Measurements from ENCODE around the gene TANC1.

TANC1 gene

DNA sequence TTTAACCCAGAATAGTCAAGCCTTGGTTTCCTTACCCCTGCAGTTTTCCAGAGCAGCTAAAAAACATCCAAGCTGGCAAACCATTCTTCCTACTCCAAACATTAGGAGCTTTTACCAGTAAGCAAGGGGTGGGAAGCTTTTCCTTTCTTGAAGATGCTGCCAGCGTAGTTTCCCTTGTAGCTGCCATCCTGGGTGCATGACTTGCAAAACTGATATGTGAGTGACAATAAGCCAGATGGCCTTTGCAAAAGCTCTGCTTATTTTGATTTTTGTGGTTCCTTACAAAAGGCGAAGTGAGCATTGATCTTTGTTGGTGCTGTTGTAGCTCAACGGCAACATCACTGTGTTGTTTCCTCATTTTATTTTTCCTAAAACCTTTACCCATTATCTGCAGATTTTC is 179.2 kb downstream of the TANC1 start:
- peak; percentile 69 for DNase-seq

DNA sequence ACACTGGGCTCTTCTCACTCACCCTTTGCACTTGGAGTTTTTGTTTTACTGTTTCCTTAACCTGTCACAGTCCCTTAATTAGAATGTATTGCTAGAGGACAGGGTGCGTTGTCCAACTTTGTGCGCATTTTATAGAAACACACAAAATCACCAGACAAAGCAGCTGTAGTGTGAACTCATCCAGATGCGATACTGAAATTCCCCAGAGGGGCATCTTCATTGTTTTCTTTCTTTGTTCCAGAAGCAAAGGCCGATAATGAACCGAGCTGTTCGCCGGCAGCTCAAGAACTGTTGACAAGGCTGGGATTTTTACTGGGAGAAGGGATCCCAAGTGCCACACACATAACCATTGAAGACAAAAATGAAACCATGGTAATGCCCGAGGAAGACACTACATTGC is 180.5 kb downstream of the TANC1 start:
- DNase-seq: peak; percentile 14

DNA sequence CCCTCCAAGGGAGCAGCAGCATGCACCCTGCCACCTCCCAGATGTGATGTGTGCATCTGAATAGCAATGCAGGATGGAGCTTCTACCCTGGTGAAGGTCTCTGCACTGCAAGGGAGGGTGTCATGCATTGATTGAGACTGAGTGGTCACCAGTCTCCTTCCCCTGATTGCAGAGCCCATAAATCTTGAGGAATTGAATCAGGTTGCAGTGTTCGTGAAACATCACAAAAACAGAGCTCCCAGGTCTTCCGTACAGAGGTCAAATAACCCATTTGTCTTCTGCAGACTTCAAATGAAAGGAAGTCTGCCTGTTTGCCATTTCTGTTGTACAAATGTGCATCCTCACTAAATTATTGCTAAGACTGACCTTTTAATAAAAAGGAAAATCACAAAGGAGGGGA is 181.3 kb downstream of the TANC1 start:
- DNase-seq: no peak

DNA sequence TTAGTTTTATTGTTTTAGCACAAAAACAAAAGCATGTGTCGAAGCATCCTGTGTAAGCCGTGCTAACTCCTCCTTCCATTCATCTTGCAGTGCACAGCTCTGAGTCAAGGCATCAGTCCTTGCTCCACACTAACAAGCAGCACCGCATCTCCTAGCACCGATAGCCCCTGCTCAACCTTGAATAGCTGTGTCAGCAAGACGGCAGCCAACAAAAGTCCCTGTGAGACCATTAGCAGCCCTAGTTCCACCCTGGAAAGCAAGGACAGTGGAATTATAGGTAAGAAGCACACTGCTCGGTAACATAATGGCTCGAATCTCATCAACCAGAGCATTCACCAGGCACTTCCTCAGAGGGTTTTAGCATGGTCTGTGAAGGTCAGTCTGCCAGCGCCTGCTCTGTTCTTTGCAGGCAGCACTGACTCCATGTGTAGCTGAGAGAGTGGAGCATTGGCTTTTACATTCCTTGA is 181.9 kb downstream of the TANC1 start:
- DNase-seq: no peak

DNA sequence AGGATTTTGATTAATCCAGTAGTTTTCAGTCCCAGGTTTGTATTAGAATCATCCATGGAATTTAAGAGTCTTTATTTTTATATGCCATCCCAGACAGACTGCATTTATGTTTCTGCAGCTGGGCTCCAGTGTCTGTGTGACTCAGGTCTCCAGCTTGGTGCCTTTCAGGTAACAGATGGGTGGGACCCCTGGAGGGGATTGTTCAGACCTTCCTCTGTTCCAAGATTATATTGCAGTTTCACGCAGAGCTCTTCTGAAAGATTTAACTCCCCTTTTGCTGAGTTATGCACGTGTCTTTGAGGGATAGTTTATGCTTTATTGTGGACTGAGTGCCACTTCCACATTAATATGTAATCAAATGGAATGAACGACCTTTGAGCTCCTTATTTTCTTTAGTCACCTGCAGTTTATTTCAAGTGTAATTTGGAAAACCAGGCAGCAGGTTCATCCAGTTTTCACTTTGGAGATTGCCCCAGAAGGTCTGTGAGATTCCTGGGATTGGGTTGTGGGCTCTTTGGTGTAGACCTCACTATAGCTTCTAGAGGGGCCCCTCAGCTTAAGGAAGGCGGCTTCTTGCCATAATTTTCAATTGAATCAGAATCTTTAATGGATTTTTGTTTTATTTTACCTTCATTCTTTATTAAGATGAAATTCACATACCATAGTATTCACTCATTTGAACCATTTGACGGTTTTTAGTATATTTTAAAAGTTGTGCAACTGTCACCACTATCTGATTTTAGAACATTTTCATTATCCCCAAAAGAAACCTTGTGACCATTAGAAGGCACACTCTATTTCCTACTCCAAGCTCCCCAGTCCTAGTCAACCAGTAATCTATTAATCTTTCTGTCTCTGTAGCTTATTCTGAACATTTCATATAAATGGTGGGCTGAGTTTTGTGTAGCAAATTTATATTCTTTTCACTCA is 183.0 kb downstream of the TANC1 start:
- peak; percentile 85 for DNase-seq

DNA sequence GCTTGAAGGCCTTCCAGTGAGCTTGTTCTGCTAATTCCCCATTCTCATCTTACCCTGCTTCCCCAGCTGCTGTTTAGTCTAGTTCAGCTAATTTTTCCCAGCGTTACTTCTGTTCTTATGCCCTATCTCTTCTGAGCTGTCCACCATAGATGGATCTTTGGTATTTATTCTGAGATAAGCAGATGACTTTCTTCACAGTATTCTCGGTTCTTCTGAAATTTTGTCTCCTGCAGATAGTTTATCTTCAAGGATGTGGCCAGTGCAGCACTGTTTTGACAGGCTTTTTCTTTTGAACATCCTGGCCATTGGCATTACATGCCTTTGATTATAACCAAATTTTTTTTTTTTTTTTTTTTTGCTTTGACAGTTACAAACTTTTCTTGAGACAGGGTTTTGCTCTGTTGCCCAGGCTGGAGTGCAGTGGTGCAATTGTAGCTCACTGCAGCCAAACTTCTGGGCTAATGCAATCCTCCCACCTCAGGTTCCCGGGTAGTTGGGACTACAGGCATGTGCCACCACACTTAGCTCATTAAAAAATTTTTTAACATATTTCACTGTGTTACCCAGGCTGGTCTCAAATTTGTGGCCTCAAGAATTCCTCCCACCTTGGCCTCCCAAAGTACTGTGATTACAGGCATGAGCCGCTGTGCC is 183.8 kb downstream of the TANC1 start:
- peak; percentile 55 for DNase-seq

DNA sequence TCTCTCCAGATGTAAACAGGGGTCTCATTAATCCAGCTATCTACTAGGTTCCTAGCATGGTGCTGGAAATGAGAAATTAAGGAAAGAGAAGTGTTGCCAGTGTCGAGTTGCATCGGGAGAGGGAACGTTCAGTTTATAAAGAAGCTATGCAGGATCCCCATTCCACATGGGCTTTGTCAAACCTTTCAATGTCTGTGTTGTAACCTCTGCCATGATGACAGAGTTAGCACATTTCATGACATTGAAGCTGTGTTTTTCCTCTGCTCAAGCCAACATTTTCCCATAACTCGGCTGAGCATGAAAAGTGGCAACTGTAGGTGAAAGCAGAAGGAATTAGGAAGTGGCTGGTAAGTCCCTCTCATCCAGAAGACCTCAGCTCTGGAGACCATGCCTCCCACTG is 184.6 kb downstream of the TANC1 start:
- DNase-seq: no peak

DNA sequence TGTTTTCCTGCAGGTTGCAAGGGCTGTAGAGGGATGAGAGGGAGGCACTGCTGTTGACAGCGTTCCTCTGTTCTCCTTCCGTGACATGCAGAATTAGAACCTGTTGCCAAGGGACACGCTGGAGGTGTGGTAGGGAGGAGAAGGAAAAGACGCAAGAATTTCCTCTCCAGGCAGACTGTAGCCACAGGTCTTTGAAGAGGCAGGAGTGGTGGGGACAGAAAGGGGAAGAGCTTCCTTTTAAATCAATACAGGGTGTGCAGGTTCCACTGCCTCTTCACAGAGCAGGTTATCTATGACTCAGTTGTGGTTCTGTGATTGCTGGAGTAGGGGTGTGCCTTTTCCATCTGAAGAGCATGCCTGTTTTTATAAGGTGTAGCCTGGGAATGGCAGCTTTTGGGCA is 185.0 kb downstream of the TANC1 start:
- no peak for DNase-seq

DNA sequence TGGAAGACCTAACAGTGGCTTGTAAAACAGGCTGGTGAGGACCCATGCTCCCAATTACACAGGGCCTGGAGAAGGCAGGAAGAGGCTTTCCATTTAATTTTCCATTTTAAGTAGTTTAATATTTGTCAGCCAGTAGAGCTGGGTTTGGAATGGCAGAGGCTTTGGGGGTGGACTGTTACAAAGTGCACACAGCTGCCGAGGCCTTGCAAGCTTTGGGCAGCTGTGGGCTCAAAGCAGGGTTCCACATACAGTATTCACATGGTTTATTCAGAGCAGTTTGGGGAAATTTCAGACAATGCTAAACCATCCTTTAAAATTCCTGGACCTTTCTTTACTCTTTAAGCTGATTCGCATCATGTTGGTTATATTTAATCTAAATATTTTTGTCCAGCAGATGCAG is 185.5 kb downstream of the TANC1 start:
- no peak for DNase-seq

DNA sequence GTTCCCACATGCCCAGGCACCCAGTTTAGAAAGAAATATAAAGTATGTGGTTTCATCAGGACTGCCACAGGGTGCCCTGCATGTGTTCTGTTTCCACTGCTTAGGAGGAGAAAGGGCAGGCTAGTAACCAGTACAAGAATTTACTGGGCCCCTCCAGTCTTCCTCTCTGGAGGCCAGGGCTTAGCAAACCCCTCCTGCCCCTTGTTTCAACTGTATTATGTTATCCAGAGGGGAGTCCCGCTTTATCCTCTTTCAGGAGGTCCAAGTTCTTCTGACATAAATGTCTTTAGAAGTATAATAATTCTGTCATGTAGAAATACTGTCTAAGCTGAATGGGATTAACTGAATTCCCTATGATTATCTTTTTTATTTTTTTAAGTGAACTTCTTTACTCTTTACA is 185.9 kb downstream of the TANC1 start:
- DNase-seq: no peak

DNA sequence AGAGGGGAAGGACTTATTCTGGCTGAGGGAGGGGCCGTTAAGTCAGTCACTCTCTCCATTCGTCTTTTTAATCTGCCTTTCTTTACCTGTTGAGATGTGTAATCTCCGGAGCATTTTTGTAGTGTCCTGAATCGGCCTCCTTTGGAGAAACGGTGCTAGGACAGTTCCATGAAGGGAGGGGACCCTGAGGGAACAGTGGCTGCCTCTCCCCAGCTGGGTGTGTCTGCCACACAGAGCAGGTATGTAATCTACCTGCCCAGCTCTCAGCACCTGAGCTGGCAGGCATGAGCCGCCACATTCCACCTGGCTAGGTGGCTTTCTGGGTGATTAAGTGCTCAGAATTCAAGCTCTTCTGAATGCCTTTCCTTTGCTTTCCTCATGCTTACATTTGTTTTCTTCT is 186.9 kb downstream of the TANC1 start:
- DNase-seq: peak; percentile 44

DNA sequence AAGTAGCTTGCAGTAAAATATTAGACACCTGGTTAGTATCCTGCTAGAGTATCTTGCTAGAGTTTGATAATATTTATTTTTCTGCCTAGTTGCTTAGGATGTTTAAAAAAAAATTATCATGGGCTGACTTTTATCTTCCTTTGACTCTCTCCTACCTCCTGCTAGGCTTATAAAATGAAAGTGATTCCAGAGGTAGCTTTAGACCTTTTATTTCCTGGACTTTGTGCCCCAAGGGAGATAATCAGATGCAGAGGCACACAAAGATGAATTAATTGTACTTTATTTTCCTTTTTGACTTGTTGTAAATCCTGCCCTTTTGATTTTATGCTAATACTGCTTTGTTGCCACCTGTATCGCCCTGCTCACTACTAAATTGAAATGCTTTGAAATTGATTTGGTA is 187.4 kb downstream of the TANC1 start:
- no peak for DNase-seq

DNA sequence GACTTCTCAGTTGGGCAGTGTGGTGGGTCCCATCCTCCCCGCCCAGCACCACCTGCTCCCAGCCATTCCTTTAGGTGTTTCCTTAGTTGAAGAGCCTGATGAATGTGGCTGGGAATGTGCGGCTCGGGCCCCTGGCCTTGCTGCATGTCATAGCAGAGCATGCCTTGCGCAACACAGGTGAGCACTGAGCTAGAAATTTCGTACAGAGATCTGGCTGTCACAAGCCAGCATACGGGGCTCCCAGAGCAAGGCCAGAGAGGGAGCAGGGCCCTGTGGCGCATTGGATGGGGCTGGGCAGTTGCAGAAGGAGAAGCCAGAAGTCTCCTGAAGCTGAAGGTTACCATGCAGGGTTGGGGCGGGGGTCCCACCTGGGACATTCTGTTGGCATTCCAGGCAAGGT is 188.4 kb downstream of the TANC1 start:
- no peak for DNase-seq

DNA sequence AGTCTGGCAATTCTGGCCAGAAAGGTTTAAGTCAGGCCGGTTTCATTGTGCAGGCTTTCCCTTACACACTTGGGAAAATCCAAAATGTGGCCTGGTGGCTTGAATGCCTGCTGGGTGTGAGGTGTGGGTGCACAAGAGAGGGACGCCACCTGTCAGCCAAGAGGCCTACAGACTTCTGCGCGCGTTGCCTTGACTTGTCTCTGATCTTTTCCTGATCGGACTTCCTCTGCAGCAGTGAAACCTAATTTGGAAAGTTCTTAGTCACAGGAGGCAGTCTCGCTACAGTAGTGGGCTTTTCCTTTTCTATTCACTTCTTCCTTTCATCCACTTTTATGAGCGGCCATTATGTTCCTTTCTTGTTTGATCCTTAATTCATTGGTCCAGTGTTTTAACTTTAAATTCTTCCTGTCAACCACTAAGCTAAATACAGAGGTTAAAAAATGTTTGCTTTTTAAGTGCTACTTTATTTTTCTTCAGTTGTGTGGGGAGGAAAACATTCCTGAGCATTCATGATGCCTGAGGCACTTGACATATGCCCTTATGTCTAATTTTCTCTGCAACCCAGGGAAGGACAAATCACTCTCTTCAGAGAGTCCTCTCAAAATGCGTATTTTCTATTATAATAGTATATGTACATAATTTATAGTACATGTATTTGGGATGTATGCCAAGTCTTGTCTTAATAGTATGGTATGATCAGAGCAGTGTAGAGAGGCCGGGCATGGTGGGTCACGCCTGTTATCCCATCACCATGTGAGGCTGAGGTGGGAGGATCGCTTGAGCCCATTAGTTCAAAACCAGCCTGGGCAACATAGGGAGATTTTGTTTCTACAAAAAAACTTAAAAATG is 189.1 kb downstream of the TANC1 start:
- no peak for DNase-seq

DNA sequence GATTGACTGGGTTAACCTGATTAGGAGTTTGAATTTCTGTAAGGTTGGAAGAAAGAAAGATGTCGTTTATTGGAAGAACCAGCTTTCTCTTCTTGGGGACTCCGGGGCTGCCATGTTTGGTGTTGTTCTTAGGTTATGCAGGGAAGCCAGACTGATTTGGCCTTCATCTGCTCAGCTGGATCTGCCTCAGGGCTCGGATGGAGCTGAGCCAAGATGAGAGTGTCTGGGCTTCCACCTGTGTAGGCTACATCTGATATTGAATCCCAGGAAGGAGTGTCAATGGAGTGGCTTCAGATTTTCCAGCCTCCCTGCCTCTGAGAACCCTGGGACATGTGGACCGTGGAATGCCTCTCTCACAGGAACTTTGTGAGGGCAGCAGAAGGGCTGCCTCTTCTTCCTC is 192.0 kb downstream of the TANC1 start:
- peak; percentile 53 for DNase-seq

DNA sequence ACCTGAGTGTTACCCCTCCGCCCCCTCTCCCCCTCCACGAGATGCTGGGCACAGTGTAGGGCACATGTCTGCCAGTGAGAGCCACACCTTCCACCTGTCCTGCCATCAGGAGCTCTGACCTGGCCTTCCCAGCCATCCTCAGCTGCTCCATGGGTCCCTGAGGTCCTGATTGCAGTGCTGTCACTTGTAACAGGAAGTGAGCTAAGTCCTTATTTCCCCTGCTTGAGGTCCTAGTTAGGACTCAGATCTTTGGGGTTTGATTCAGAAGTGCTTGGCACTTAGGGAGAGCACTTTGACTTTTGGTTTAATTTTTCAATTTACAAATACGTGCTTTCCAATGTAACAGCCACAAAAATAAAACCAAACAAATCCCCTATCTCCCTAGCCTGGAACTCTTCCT is 192.5 kb downstream of the TANC1 start:
- no peak for DNase-seq

DNA sequence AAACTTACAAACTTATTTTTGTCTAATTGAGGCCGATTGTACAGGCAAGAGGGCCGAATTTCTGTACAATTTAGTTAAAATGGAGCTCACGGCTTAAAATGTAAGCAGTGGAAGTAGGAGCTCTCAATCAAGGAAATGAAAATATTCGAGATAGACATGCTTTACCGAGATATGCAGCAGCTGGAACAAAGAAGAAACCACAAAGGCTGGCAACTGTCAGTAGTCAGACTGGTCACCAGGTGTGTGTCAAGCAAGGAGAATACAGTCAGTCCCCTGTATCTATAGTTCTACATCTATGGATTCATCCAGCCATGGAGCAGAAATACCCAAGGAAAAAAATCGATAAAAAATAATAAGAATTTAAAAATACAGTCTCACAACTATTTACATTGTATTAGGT is 195.5 kb downstream of the TANC1 start:
- no peak for DNase-seq

DNA sequence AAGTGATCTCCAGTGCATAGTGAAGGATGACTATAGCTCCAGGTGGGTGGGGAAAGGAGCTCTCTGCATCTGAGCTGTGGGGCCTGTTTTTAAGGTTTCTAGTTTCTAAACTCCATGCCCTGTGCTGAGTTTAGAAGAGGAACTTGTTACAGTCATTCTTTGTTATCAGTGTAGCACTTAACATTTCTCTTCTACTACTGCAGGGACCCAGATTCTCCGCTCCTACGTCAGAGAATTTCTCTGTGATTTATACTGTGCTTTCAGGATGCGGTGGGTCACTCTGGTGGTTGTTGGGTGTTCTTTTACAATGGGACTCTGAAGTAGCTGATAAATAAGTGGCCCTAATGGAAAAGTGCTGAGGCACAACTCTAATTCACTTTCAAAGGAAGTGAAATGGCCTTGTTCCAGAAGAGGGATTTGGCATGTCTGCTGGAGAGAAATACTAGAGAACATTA is 196.0 kb downstream of the TANC1 start:
- no peak for DNase-seq

DNA sequence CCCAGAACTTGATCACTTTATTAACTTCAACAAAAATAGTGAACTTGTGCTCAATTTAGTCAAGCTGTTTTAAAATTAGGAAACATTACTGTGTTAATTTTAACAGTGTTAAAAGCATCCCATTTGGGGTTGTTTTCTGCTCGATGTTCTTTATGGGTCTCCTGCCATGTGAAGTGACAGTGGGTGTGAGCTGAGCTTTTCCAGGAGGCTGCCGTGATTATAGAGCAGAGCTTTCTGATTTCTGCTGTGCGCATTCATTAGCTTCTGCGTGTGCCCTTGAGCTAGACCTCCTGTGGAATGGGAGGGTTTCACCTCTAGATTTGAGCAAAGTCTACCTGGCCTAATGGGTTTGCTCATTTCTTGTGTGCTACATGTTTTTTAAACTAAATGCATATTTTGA is 196.6 kb downstream of the TANC1 start:
- DNase-seq: no peak

DNA sequence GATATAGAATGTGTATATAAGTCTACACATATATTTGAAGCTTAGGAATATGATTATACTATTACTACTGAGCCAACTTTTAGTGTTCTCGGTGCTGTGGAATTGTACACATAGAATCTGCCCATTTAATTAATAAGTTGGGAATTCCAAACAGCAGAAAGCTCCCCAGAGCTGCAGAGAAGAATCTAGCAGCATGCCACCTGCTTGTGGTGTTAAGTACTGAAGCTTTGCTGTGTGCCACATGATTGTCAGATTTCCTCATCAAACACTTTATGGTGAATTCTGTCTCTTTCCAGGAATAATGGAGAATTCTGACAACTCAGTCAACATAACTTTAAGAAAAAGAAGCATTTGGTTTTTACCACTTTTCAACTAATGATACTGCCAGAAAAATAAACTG is 200.3 kb downstream of the TANC1 start:
- no peak for DNase-seq

DNA sequence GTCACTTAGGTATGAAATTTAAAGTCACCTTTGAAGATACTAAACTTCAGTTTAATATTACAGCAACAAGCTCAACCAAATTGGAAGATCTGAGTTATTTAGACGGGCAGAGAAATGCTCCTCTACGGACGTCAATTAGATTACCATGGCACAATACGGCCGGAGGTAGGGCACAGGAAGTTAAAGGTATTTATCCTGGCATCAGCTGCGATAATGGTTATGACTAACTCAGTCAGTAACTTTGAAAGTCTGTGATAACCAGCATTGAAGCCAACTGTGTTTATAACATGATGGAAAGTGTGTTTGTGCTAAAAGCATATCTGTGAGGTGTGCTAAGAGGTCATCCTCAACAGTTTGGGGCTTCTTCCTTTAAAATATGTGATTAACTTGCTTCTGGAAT is 200.7 kb downstream of the TANC1 start:
- DNase-seq: no peak

DNA sequence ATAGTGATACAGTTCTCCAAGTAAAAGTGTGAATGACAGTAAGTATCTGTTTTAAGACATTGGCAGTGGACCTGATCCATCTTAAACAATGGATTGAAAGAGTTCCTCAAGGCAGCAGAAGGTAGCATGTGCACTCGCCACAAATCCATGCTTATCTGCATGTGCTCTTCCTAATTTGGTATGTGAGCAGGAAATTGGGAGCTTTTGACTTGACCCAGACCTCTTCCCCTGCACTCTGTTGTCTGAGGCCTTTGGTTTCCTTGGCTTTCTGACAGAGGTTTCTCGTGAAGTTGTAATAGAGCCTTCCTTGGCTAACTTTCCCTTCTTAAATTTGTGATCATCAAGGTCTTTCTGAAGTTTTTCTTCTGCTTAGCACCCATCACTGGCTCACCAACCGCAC is 204.0 kb downstream of the TANC1 start:
- no peak for DNase-seq

DNA sequence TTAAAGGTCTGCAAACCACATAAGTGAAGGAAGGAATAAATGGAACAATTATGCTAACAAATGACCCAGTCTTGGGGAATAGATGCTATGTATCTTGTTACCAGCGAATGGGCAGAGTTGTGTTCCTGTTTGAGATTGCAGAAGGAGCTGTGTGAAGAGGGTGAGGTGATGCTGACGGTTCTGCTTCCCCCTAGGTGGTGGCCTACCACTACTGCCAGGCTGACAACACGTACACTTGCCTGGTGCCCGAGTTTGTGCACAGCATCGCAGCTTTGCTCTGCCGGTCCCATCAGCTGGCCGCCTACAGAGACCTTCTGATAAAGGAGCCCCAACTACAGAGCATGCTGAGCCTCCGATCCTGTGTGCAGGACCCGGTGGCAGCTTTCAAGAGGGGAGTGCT is 206.3 kb downstream of the TANC1 start:
- DNase-seq: no peak

All from NCI-H2171 treated with DMSO at 0.1 percent for 48 hours (cell line).